Measurements from ENCODE around the gene CLK2.
"Not testable (repeated sequence)": the region's sequence is repeated elsewhere in the genome, so short reads cannot be mapped to it uniquely, and the experiment has no call there.

CLK2 gene

GRCh38 chr1:155218854-155219591 is 54.3 kb downstream of the CLK2 start:
- no peaks in the 10 kb centered on the region for H3K27me3 Mint-ChIP-seq (ENCODE audit: low read depth, poor library complexity)
- H3K4me3 Mint-ChIP-seq: peak overlapping the region; percentile 75
- peak; percentile 42 for DNase-seq
- H3K27ac Mint-ChIP-seq: peak overlapping the region; percentile 50
- peaks cover 5% of the 10 kb centered on the region for H3K36me3 Mint-ChIP-seq (ENCODE audit: low read depth)
- TF ChIP-seq CTCF (IDR thresholded peaks at IDR 0.05): no peak
- H3K4me1 Mint-ChIP-seq: peaks cover 29% of the 10 kb centered on the region
- H3K9me3 Mint-ChIP-seq: no peaks in the 10 kb centered on the region

GRCh38 chr1:155214702-155215101 is 58.6 kb downstream of the CLK2 start:
- H3K4me3 Mint-ChIP-seq; DNase-seq; H3K9me3 Mint-ChIP-seq; H3K36me3 Mint-ChIP-seq (ENCODE audit: low read depth); H3K27ac Mint-ChIP-seq; H3K27me3 Mint-ChIP-seq (ENCODE audit: low read depth, poor library complexity): not testable (repeated sequence)
- H3K4me1 Mint-ChIP-seq: peaks cover 27% of the 10 kb centered on the region

Measured in nephron progenitor cell (in vitro differentiated cells).